HFFc6 (cell line): ENCODE results near the gene COQ9. TPM values are rescaled to one million over a fixed set of nuclear protein-coding genes. Genes with fewer than 3 reads are reported as not detected.
A peak's percentile ranks its signal among the peaks of the same experiment; 100 is the strongest.

Source experiments
- DNase-seq: peaks from one replicate; pipeline ENCODE4 v3.0.0-alpha.2; 2018
- H3K27ac Mint-ChIP-seq: 2 replicates; pipeline ENCODE4 v1.8.0; 2020; ENCODE audit warnings: mild to moderate bottlenecking, mixed read lengths
- H3K27me3 Mint-ChIP-seq: 2 replicates; pipeline ENCODE4 v1.8.0; 2021; ENCODE audit warnings: mild to moderate bottlenecking, moderate library complexity, mixed read lengths; ENCODE audit not compliant: insufficient read depth
- H3K36me3 Mint-ChIP-seq: 2 replicates; pipeline ENCODE4 v1.8.0; 2021; ENCODE audit warnings: low read depth, mixed read lengths
- H3K4me1 Mint-ChIP-seq: 2 replicates; pipeline ENCODE4 v1.8.0; 2020; ENCODE audit warnings: low read depth, mixed read lengths
- H3K4me3 Mint-ChIP-seq: 2 replicates; pipeline ENCODE4 v1.8.0; 2020; ENCODE audit warnings: mild to moderate bottlenecking, moderate library complexity, mixed read lengths
- H3K9me3 Mint-ChIP-seq: 2 replicates; pipeline ENCODE4 v1.8.0; 2020; ENCODE audit warnings: mild to moderate bottlenecking, mixed read lengths
- total RNA-seq, 6 experiments: library from RNA; stranded (reverse); fragmentation: NEBNext Ultra II Directional; extraction: Animal tissue kit (Norgen Biotek cat#: 25700); gene quantifications; 2 replicates in 1 of 6; 3 replicates in 5 of 6; pipeline ENCODE4 v1.2.3, GENCODE V29; 2021
- TF ChIP-seq, protein P1 (sequence below): fragments of 200-600 bp; sonication (generic); IDR thresholded peaks from 2 replicates; pipeline ENCODE4 v1.5.0; 2021; ENCODE audit warnings: antibody characterized with exemption, mild to moderate bottlenecking

The COQ9 gene
- total RNA-seq, 6 experiments from 2014 or later: 28.0 to 34.2 (median 30.7) TPM

GRCh38 chr16:57422026-57422944 lies 25.0 kb upstream of the COQ9 start:
- H3K27ac Mint-ChIP-seq: peak overlapping the region; percentile 23; the same call in 1 of the 2 replicates
- no peaks in the 10 kb centered on the region for H3K9me3 Mint-ChIP-seq

DNA sequence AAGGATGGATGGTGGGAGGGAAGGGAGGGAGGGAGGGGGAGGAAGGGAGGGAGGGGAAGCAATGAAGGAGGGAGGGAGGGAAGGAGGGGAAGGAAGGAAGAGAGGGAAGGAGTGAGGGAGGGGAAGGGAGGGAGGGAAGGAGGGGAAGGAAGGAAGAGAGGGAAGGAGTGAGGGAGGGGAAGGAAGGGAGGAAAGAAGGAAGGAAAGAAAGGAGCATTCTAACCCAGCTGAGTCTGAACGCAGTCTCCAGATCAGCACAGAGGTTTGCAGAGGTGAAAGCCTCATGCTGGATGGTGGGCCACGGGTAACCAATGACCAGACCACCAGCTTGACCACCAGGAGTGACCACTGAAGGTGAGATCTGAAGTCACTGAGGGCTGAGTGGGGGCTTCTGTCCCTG lies 24.1 kb upstream of the COQ9 start:
- TF ChIP-seq, protein P1, sequence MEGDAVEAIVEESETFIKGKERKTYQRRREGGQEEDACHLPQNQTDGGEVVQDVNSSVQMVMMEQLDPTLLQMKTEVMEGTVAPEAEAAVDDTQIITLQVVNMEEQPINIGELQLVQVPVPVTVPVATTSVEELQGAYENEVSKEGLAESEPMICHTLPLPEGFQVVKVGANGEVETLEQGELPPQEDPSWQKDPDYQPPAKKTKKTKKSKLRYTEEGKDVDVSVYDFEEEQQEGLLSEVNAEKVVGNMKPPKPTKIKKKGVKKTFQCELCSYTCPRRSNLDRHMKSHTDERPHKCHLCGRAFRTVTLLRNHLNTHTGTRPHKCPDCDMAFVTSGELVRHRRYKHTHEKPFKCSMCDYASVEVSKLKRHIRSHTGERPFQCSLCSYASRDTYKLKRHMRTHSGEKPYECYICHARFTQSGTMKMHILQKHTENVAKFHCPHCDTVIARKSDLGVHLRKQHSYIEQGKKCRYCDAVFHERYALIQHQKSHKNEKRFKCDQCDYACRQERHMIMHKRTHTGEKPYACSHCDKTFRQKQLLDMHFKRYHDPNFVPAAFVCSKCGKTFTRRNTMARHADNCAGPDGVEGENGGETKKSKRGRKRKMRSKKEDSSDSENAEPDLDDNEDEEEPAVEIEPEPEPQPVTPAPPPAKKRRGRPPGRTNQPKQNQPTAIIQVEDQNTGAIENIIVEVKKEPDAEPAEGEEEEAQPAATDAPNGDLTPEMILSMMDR: no peak
- no peak overlapping the region for H3K27ac Mint-ChIP-seq

More at GRCh38 chr16:57422026-57422944, 25.0 kb upstream of the COQ9 start:
- no peak overlapping the region; the same call in 1 of the 2 replicates for H3K4me3 Mint-ChIP-seq
- H3K36me3 Mint-ChIP-seq: 0 out of 2 replicates have a peak, but pooled peaks cover 4% of the 10 kb centered on the region
- DNase-seq: peak; percentile 41
- H3K4me1 Mint-ChIP-seq: peaks cover 28% of the 10 kb centered on the region
- peaks cover 2% of the 10 kb centered on the region for H3K27me3 Mint-ChIP-seq
- TF ChIP-seq, protein P1: peak; percentile 87

DNA sequence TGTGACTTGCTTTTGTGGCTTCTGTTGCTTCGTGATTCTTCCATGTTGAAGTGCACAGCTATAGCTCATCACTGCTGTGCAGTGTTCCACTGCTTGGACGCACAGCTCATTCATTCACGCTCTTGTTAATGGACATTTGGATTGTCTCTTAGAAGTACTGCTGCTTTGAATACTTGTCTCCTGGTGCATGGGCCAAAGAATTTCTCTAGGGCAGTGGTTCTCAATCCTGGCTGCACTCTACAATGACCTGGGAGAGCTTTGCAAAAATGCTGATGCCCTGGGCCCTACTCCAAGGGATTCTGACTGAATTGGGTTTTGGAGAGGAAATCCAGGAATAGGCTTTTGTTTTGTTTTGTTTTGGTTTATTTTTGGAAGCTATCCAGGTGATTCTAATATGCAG lies 22.7 kb upstream of the COQ9 start:
- DNase-seq: no peak
- no peaks in the 10 kb centered on the region for H3K9me3 Mint-ChIP-seq
- H3K36me3 Mint-ChIP-seq: peaks cover 18% of the 10 kb centered on the region; the same call in 1 of the 2 replicates
- TF ChIP-seq, protein P1: no peak
- peaks cover 10% of the 10 kb centered on the region for H3K4me1 Mint-ChIP-seq
- no peak overlapping the region for H3K4me3 Mint-ChIP-seq
- no peaks in the 10 kb centered on the region; the same call in 1 of the 2 replicates for H3K27me3 Mint-ChIP-seq
- H3K27ac Mint-ChIP-seq: no peak overlapping the region

More for the DNA sequence above, 24.1 kb upstream of the COQ9 start:
- Mint-ChIP-seq H3K36me3 (0 out of 2 replicates have a peak, but pooled peaks cover 8% of the 10 kb centered on the region), H3K4me1 (peaks cover 20% of the 10 kb centered on the region), H3K9me3 (no peaks in the 10 kb centered on the region), H3K27me3 (peaks cover 2% of the 10 kb centered on the region), H3K4me3 (no peak overlapping the region)
- DNase-seq: no peak

DNA sequence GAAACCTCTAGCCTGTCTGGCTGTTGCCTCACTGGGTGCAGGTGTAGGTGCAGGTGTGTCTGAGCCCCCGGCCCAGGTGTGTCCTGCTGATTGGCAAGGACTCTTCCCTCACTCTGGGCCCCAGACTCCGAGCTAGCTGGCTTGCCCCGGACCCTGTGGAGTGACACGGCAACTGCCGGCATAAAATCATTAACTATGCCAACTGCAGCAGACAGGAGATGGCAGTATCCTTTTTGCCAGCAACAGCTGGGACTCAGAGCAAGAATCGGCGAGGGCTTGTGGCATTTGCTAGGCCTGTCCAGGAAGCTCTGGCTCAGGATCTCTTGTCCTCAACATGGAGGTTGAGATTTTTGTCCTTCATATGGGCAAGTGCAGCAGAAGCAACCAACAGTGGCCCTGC lies 20.9 kb upstream of the COQ9 start:
- TF ChIP-seq, protein P1: no peak
- no peak overlapping the region for H3K4me3 Mint-ChIP-seq
- no peak for DNase-seq
- H3K27ac Mint-ChIP-seq: no peak overlapping the region
- H3K9me3 Mint-ChIP-seq: no peaks in the 10 kb centered on the region
- no peaks in the 10 kb centered on the region for H3K27me3 Mint-ChIP-seq
- H3K36me3 Mint-ChIP-seq: peaks cover 31% of the 10 kb centered on the region
- peaks cover 10% of the 10 kb centered on the region for H3K4me1 Mint-ChIP-seq

- Mint-ChIP-seq H3K27me3 (no peaks in the 10 kb centered on the region), H3K4me1 (peaks cover 5% of the 10 kb centered on the region), H3K36me3 (peaks cover 32% of the 10 kb centered on the region), H3K27ac (no peak overlapping the region), H3K4me3 (no peak overlapping the region), H3K9me3 (no peaks in the 10 kb centered on the region)
- TF ChIP-seq, protein P1: no peak
- no peak for DNase-seq
Observed at GRCh38 chr16:57427307-57427706, 20.0 kb upstream of the COQ9 start.
